Astrocyte (in vitro differentiated cells and primary cell): ENCODE data around the gene DCLK1.

ENCODE experiments used
- CTCF ChIP-seq: IDR thresholded peaks from 2 replicates; pipeline ENCODE4 v1.5.1; 2011; ENCODE audit warnings: low read depth, mild to moderate bottlenecking, inconsistent platforms, low read length, moderate library complexity; ENCODE audit not compliant: insufficient read depth
- EZH2 ChIP-seq: IDR thresholded peaks from 2 replicates; pipeline ENCODE4 v1.6.1; 2012; ENCODE audit warnings: mild to moderate bottlenecking, low read length, inconsistent platforms; ENCODE audit not compliant: insufficient read depth

DNA sequence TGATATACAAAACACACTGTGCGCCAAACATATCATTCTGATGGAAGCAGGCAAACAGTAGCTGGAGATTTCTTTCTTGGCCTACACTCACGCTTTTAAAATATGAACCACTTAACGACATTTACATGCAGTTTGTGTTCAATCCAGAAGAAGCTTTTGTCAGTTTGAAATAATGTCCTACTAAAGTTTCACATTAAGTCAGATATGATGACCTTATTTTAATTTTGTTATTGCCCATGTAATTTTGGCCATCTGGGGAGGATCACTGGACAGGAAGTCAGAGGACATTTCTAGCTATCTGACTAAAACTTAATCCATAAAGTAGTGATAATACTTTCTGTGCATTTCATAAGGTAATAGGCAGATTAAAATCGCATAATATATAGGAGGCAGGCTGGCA, 98.1 kb downstream of the DCLK1 start:
- TF ChIP-seq CTCF (no peak), EZH2 (no peak)
